H1 (cell line): Measurements from ENCODE around the gene KLF7. TPM values are rescaled to one million over a fixed set of nuclear protein-coding genes. Genes with fewer than 3 reads are reported as not detected.

ENCODE experiments used
- CTCF ChIA-PET: fragments of 300-600 bp; sonication (Branson Sonifier 250); formaldehyde crosslinking; loops from one replicate; lab custom pipeline; 2021; ENCODE audit not compliant: partially characterized antibody; lab: Charles Lee
- POLR2A ChIA-PET: fragments of 300-600 bp; sonication (Branson Sonifier 250); formaldehyde crosslinking; loops from one replicate; lab custom pipeline; 2021; ENCODE audit warnings: inconsistent platforms; ENCODE audit not compliant: partially characterized antibody; lab: Charles Lee
- DNase-seq, 2 experiments: peaks; one replicate each; pipeline versions ENCODE4 v3.0.0 to v3.0.0-alpha.2; 2010 to 2022; ENCODE audit warnings: low spot score in 2 of 2, low read depth in 1 of 2, mixed read lengths in 1 of 2
- FAIRE-seq: peaks from 2 replicates; lab custom pipeline; 2011; peaks lifted over from hg19 to GRCh38; lab: Jason Lieb, UNC
- H2AFZ ChIP-seq: 2 replicates; pipeline ENCODE4 v1.8.1; 2012; ENCODE audit warnings: low read length, inconsistent platforms
- H2AK5ac ChIP-seq: 2 replicates; pipeline ENCODE4 v1.6.1; 2013; ENCODE audit warnings: low read depth, low read length
- H2BK120ac ChIP-seq: replicated peaks from 2 replicates; pipeline ENCODE3; 2013; ENCODE audit warnings: low read depth, low read length, inconsistent platforms
- H2BK12ac ChIP-seq: 2 replicates; pipeline ENCODE4 v1.6.1; 2013; ENCODE audit warnings: low read depth, low read length
- H2BK15ac ChIP-seq: 2 replicates; pipeline ENCODE4 v1.6.1; 2013; ENCODE audit warnings: low read length
- H2BK20ac ChIP-seq: 2 replicates; pipeline ENCODE4 v1.6.1; 2013; ENCODE audit warnings: low read length
- H2BK5ac ChIP-seq: 2 replicates; pipeline ENCODE4 v1.6.1; 2013; ENCODE audit warnings: low read depth, low read length
- H3K14ac ChIP-seq: 2 replicates; pipeline ENCODE4 v1.6.1; 2013; ENCODE audit warnings: inconsistent platforms; ENCODE audit not compliant: insufficient read length
- H3K18ac ChIP-seq: 2 replicates; pipeline ENCODE4 v1.6.1; 2013; ENCODE audit warnings: low read length; ENCODE audit errors: extremely low read depth
- H3K23ac ChIP-seq: 2 replicates; pipeline ENCODE4 v1.6.1; 2013; ENCODE audit warnings: inconsistent platforms; ENCODE audit not compliant: insufficient read length
- H3K23me2 ChIP-seq: 2 replicates; pipeline ENCODE4 v1.6.1; 2013; ENCODE audit warnings: low read depth, low read length
- H3K27ac ChIP-seq: 2 replicates; pipeline ENCODE4 v1.6.1; 2011; ENCODE audit warnings: low read depth, low read length, inconsistent platforms
- H3K27me3 ChIP-seq, 4 experiments: replicated peaks in 1 of 4; 1 replicate in 1 of 4; 2 replicates in 3 of 4; pipeline versions ENCODE4 v1.6.1 to v1.8.1; 2011 to 2013; ENCODE audit warnings: low read length in 3 of 4, mild to moderate bottlenecking in 3 of 4, inconsistent platforms in 2 of 4, mixed read lengths in 2 of 4, moderate library complexity in 1 of 4; ENCODE audit not compliant: control insufficient read depth in 3 of 4, insufficient read depth in 3 of 4; ENCODE audit errors: extremely low read depth in 1 of 4
- H3K36me3 ChIP-seq, 4 experiments: 2 replicates each; pipeline versions ENCODE4 v1.6.1 to v1.8.1; 2011 to 2013; ENCODE audit warnings: mild to moderate bottlenecking in 4 of 4, low read length in 3 of 4, moderate library complexity in 2 of 4, control low read depth in 1 of 4, inconsistent platforms in 1 of 4; ENCODE audit not compliant: insufficient read depth in 4 of 4, control insufficient read depth in 2 of 4
- H3K4ac ChIP-seq: replicated peaks from 2 replicates; pipeline ENCODE3; 2013; ENCODE audit warnings: low read length, low read depth, mixed read lengths, inconsistent platforms; ENCODE audit not compliant: insufficient read length
- H3K4me1 ChIP-seq, 4 experiments: replicated peaks in 1 of 4; 1 replicate in 1 of 4; 2 replicates in 3 of 4; pipeline versions ENCODE4 v1.6.1 to v1.8.1; 2011 to 2013; ENCODE audit warnings: low read length in 3 of 4, inconsistent platforms in 2 of 4, mixed read lengths in 1 of 4; ENCODE audit not compliant: insufficient read depth in 4 of 4, control insufficient read depth in 3 of 4
- H3K4me2 ChIP-seq, 2 experiments: 2 replicates each; pipeline versions ENCODE4 v1.6.1 to v1.8.1; 2011 to 2013; ENCODE audit warnings: low read depth in 2 of 2, low read length in 2 of 2, control low read depth in 1 of 2, inconsistent platforms in 1 of 2, mild to moderate bottlenecking in 1 of 2; ENCODE audit not compliant: insufficient read depth in 1 of 2
- H3K4me3 ChIP-seq, 4 experiments: fragments of 200-600, 300-600 bp in 1 of 4; sonication (generic), shearing (Covaris generic), sonication (Bioruptor Twin) in 1 of 4; 2 replicates each; pipeline versions ENCODE4 v1.5.1 to v1.8.1; 2011 to 2016; ENCODE audit warnings: low read length in 4 of 4, low read depth in 3 of 4, control low read depth in 2 of 4, inconsistent platforms in 2 of 4, mild to moderate bottlenecking in 2 of 4, mixed read lengths in 1 of 4, moderate library complexity in 1 of 4; ENCODE audit not compliant: insufficient read depth in 2 of 4; ENCODE audit errors: extremely low read depth in 1 of 4
- H3K56ac ChIP-seq: replicated peaks from 2 replicates; pipeline ENCODE3; 2013; ENCODE audit warnings: low read depth, mild to moderate bottlenecking, mixed read lengths, low read length, inconsistent platforms; ENCODE audit not compliant: insufficient read length
- H3K79me1 ChIP-seq: 2 replicates; pipeline ENCODE4 v1.6.1; 2013; ENCODE audit warnings: low read depth, low read length, control low read depth
- H3K79me2 ChIP-seq, 2 experiments: 2 replicates each; pipeline versions ENCODE4 v1.6.1 to v1.8.1; 2012 to 2013; ENCODE audit warnings: low read length in 2 of 2, mild to moderate bottlenecking in 2 of 2, inconsistent platforms in 1 of 2; ENCODE audit not compliant: insufficient read depth in 2 of 2, control insufficient read depth in 1 of 2
- H3K9ac ChIP-seq, 4 experiments: replicated peaks in 1 of 4; 1 replicate in 1 of 4; 2 replicates in 3 of 4; pipeline versions ENCODE4 v1.6.1 to v1.8.1; 2011 to 2013; ENCODE audit warnings: low read depth in 3 of 4, low read length in 3 of 4, control low read depth in 2 of 4, mild to moderate bottlenecking in 2 of 4, moderate library complexity in 2 of 4, inconsistent platforms in 1 of 4; ENCODE audit errors: extremely low read depth in 1 of 4
- H3K9me3 ChIP-seq, 2 experiments: 2 replicates each; pipeline versions ENCODE4 v1.6.1 to v1.8.1; 2012 to 2013; ENCODE audit warnings: mild to moderate bottlenecking in 2 of 2, moderate library complexity in 2 of 2, control low read depth in 1 of 2, inconsistent platforms in 1 of 2, low read depth in 1 of 2, low read length in 1 of 2, mixed read lengths in 1 of 2; ENCODE audit not compliant: insufficient read depth in 2 of 2
- H4K20me1 ChIP-seq, 2 experiments: replicated peaks in 1 of 2; 2 replicates each; pipeline versions ENCODE3 to v1.8.1; 2011 to 2013; ENCODE audit warnings: inconsistent platforms in 2 of 2, low read length in 2 of 2, mild to moderate bottlenecking in 1 of 2; ENCODE audit not compliant: insufficient read depth in 2 of 2, control insufficient read depth in 1 of 2
- H4K5ac ChIP-seq: 2 replicates; pipeline ENCODE4 v1.6.1; 2013; ENCODE audit warnings: low read length, low read depth, mixed read lengths, inconsistent platforms; ENCODE audit not compliant: insufficient read length
- H4K8ac ChIP-seq: 2 replicates; pipeline ENCODE4 v1.8.0; 2013; ENCODE audit warnings: mild to moderate bottlenecking, moderate library complexity, low read length, inconsistent platforms; ENCODE audit not compliant: insufficient read depth; ENCODE audit errors: extremely low read depth
- H4K91ac ChIP-seq: replicated peaks from 2 replicates; pipeline ENCODE3; 2013; ENCODE audit warnings: low read length, mixed read lengths, inconsistent platforms; ENCODE audit not compliant: insufficient read length
- CBX5 ChIP-seq: fragments of 300-800, 300-1000 bp; sonication (generic); IDR thresholded peaks from 2 replicates; pipeline ENCODE4 v1.7.1; 2016; ENCODE audit warnings: antibody characterized with exemption, low read length, low read depth
- CBX8 ChIP-seq: fragments of 300-800, 300-1000 bp; sonication (generic); IDR thresholded peaks from 2 replicates; pipeline ENCODE4 v1.7.1; 2016; ENCODE audit warnings: low read depth, low read length, borderline replicate concordance
- GTF2F1 ChIP-seq: IDR thresholded peaks from 2 replicates; pipeline ENCODE4 v1.6.1; 2012; ENCODE audit warnings: low read depth, low read length, improper control_type of control experiment, borderline replicate concordance
- RFX5 ChIP-seq: IDR thresholded peaks from 2 replicates; pipeline ENCODE4 v1.6.1; 2011; ENCODE audit warnings: low read depth, low read length, improper control_type of control experiment, borderline replicate concordance
- SP1 ChIP-seq: IDR thresholded peaks from 2 replicates; pipeline ENCODE4 v1.6.1; 2011; ENCODE audit warnings: low read depth, low read length
- SRF ChIP-seq: IDR thresholded peaks from 2 replicates; pipeline ENCODE4 v1.6.1; 2011; ENCODE audit warnings: mild to moderate bottlenecking, low read depth, low read length, moderate library complexity
- TAF7 ChIP-seq: optimal IDR thresholded peaks from 2 replicates; pipeline ENCODE3; 2011; ENCODE audit warnings: low read depth, mild to moderate bottlenecking, inconsistent platforms, low read length, moderate library complexity, borderline replicate concordance
- WGBS, 2 experiments: shearing (Covaris generic) in 1 of 2; methylation state at CpG; one replicate each; pipeline versions ENCODE4 v1.1.6 to v1.1.7; 2013 to 2015; ENCODE audit warnings: low lambda C conversion rate in 2 of 2, mixed read lengths in 2 of 2, inconsistent platforms in 1 of 2, low coverage in 1 of 2, missing lambda C conversion rate in 1 of 2; ENCODE audit not compliant: insufficient replicate concordance in 2 of 2, insufficient coverage in 1 of 2, insufficient read length in 1 of 2; ENCODE audit errors: extremely low coverage in 1 of 2, missing lambda C conversion rate in 1 of 2; 5-methylcytosine and 5-hydroxymethylcytosine counted together
- polyA plus RNA-seq, 7 experiments: library from polyadenylated mRNA; depleted of rRNA in 3 of 7; stranded (reverse) in 5 of 7; unstranded in 2 of 7; fragments of >200 nt in 5 of 7; fragments of 200-250 nt in 2 of 7; gene quantifications; 1 replicate in 5 of 7; 2 replicates in 1 of 7; 4 replicates in 1 of 7; pipeline versions ENCODE4 v1.2.1 to v1.2.3, GENCODE V29; 2011 to 2013; ENCODE audit warnings: missing spikeins in 2 of 7, mixed read lengths in 2 of 7
- total RNA-seq: library from RNA; stranded (reverse); fragmentation: NEBNext Ultra II Directional; extraction: Animal tissue kit (Norgen Biotek cat#: 25700); gene quantifications from 2 replicates; pipeline ENCODE4 v1.2.1, GENCODE V29; 2021

The KLF7 gene
- total and polyA plus RNA-seq, 2 of the 8 experiments (the other 6 are each of a cell fraction or from before 2014, with no cell fraction given) = 9.6 to 23.3 TPM

- H4K8ac ChIP-seq = no peak overlapping the region
- H4K5ac ChIP-seq = no peak overlapping the region
- H3K36me3 ChIP-seq = no peaks in the 10 kb centered on the region; a peak in 1 of 8 replicates
- H3K23ac ChIP-seq = no peak overlapping the region
- H3K9me3 ChIP-seq = no peaks in the 10 kb centered on the region
- H2BK120ac ChIP-seq = no peak overlapping the region
- H3K18ac ChIP-seq = no peak overlapping the region
- POLR2A ChIA-PET = no interaction called here
- no peaks in the 10 kb centered on the region for H4K20me1 ChIP-seq
- H3K9ac ChIP-seq = no peak overlapping the region
- CTCF ChIA-PET = interaction anchor here (1.0 to 1.2 kb wide), 3 partner anchors 9 to 44 kb away, joined by 3 to 4 read pairs (median 3); no protein-coding TSS in a partner anchor
- H2BK5ac ChIP-seq = no peak overlapping the region
- no peak overlapping the region for H2AFZ ChIP-seq
- FAIRE-seq (no peak), DNase-seq (no peak)
- no peak overlapping the region for H3K4ac ChIP-seq
- H3K4me3 ChIP-seq = no peak overlapping the region
- H3K27ac ChIP-seq = no peak overlapping the region
- TF ChIP-seq CBX5 (no peak), CBX8 (no peak), SRF (no peak), SP1 (no peak), TAF7 (no peak), RFX5 (no peak), GTF2F1 (no peak)
- WGBS, 2 experiments = 93% methylated on average over 9 of the region's 9 CpGs; no CpG with 5 or more reads in 1 of the 2 experiments
- H3K79me1 ChIP-seq = no peaks in the 10 kb centered on the region; the same call in 1 of the 2 replicates
- H2BK15ac ChIP-seq = no peak overlapping the region
- no peak overlapping the region for H3K14ac ChIP-seq
- H3K4me1 ChIP-seq = peaks cover 4 to 25% (median 11%) of the 10 kb centered on the region in 4 experiments; a peak in 6 of 7 replicates
- H3K23me2 ChIP-seq = no peaks in the 10 kb centered on the region
- no peaks in the 10 kb centered on the region for H3K27me3 ChIP-seq
- no peak overlapping the region for H3K4me2 ChIP-seq
- no peak overlapping the region for H2BK20ac ChIP-seq
- no peak overlapping the region for H2AK5ac ChIP-seq
- H3K56ac ChIP-seq = no peak overlapping the region
- H4K91ac ChIP-seq = no peak overlapping the region
- H2BK12ac ChIP-seq = no peak overlapping the region
- peaks cover 0 to 66% of the 10 kb centered on the region in 2 experiments; a peak in 3 of 4 replicates for H3K79me2 ChIP-seq
Measured at GRCh38 chr2:207138627-207139297, 27.0 kb downstream of the KLF7 start.
